ENCODE data around the gene DQX1.

- no peak for TF ChIP-seq POLR2AphosphoS5 (IDR thresholded peaks at IDR 0.05; ENCODE audit: low read depth)
- no peak for TF ChIP-seq CTCF (IDR thresholded peaks at IDR 0.05; ENCODE audit: insufficient read depth, low read length)
- no peak for TF ChIP-seq GABPA (IDR thresholded peaks at IDR 0.05; ENCODE audit: low read depth)
- TF ChIP-seq REST (IDR thresholded peaks at IDR 0.05; ENCODE audit: insufficient replicate concordance, low read depth) = no peak
Measured at GRCh38 chr2:74481961-74482800, 43.9 kb downstream of the DQX1 start.

All from HL-60 (cell line).